ENCODE data around the gene ISOC2. TPM values are rescaled to one million over a fixed set of nuclear protein-coding genes. Genes with fewer than 3 reads are reported as not detected.
A peak's percentile ranks its signal among the peaks of the same experiment; 100 is the strongest.

ISOC2 gene
- total and polyA plus RNA-seq, 5 experiments from 2014 or later = 10.5 to 35.6 (median 30.5) TPM

DNA sequence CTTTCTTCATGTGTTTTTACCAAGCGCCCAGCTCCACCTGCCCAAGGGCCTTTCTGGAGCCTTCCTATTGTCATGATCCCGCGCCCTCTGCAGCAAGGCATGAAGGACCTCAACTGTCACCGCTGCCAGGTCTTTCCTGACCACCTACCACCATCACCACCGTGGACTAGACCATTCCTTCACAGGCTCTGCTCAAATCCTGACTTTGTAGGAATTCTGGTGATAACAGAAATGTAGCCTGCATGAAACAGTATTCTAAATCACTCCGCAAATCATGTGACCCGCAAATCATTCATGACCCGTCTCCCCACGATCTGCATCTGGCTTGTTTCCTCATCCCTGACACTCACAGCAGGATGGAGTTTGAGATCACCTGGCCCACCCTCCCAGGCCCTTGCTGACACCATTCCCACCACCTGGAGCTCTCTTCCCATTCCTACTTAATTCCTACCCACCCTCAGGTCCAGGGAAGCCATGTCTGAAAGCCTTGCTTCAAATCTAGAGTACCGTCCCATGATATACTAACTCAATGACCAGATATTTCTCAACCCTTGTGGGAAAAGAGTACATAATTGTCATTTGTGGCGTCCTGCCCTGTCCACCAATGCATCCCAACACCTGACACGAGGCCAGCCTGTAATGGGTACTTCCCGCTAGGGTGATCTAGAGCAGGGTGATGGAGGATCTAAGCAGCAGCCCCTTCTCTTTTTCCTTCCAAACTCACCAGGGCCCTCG lies 55.2 kb downstream of the ISOC2 start:
- DNase-seq (no peak), ATAC-seq (no peak)
- Mint-ChIP-seq H3K27ac (peak overlapping the region; percentile 56 to 100 (median 82)), H3K9me3 (peaks cover 0 to 12% (median 0%) of the 10 kb centered on the region in 9 donors), H3K4me1 (peaks cover 20 to 39% (median 30%) of the 10 kb centered on the region in 4 donors), H3K4me3 (peak overlapping the region; percentile 57 to 98 (median 77)), H3K27me3 (peaks cover 0 to 3% (median 0%) of the 10 kb centered on the region in 5 donors), H3K36me3 (peaks cover 7 to 40% (median 20%) of the 10 kb centered on the region in 3 donors)
- POLR2A ChIA-PET = interaction anchor here (0.6 to 10.0 kb wide), 6 partner anchors 13 to 289 kb away, joined by 3 to 181 read pairs (median 8); partner anchors contain the start of genes KMT5C, PPP1R12C, RPL28 and TMEM238

- POLR2A ChIA-PET = interaction anchor here (0.6 to 10.0 kb wide), 5 partner anchors 17 to 138 kb away, joined by 3 to 181 read pairs (median 6); partner anchors contain the start of genes KMT5C, RPL28 and TMEM238
- H3K36me3 Mint-ChIP-seq = peaks cover 7 to 45% (median 20%) of the 10 kb centered on the region in 3 donors
- H3K27me3 Mint-ChIP-seq = peaks cover 0 to 3% (median 0%) of the 10 kb centered on the region in 5 donors
- peaks cover 20 to 39% (median 30%) of the 10 kb centered on the region in 4 donors for H3K4me1 Mint-ChIP-seq
- H3K27ac Mint-ChIP-seq = peak overlapping the region in 8 of 10 donors; percentile 29 to 100 (median 58)
- peaks cover 0 to 12% (median 0%) of the 10 kb centered on the region in 9 donors for H3K9me3 Mint-ChIP-seq
- DNase-seq (no peak), ATAC-seq (no peak)
- peak overlapping the region in 9 of 10 donors; percentile 45 to 98 (median 77) for H3K4me3 Mint-ChIP-seq
These were observed 55.8 kb downstream of the ISOC2 start for GRCh38 chr19:55405638-55406037.

Other genes starting within 250 kb of the ISOC2 start
- 10 to 100 TPM; 17.7 to 20.9 TPM for gene TMEM86B, start 232.9 kb downstream of the ISOC2 start, total RNA-seq
- 1 to 10 TPM in 1 of 3 donors, under 1 TPM in 2; 0.17 to 2.3 (median 0.54) TPM for gene TMEM86B, start 232.9 kb downstream of the ISOC2 start, polyA plus RNA-seq
- 100 to 1,000 TPM; 167 to 168 TPM for gene PPP6R1, start 202.6 kb downstream of the ISOC2 start, total RNA-seq
- 100 to 1,000 TPM in 1 of 3 donors, 10 to 100 TPM in 2; 57.3 to 131 (median 60.9) TPM for gene PPP6R1, start 202.6 kb downstream of the ISOC2 start, polyA plus RNA-seq
- gene HSPBP1, start 181.5 kb downstream of the ISOC2 start, total RNA-seq = 10 to 100 TPM; 20.3 to 20.4 TPM
- gene HSPBP1, start 181.5 kb downstream of the ISOC2 start, polyA plus RNA-seq = 10 to 100 TPM; 38.6 to 44.8 (median 42.5) TPM
- 1 to 10 TPM; 1.9 to 2.9 TPM for gene BRSK1, start 177.6 kb downstream of the ISOC2 start, total RNA-seq
- under 1 TPM in 1 of 3 donors, not detected in 2; 0.24 TPM for gene BRSK1, start 177.6 kb downstream of the ISOC2 start, polyA plus RNA-seq
- not detected for gene TMEM150B, start 136.3 kb downstream of the ISOC2 start, total RNA-seq
- not detected for gene TMEM150B, start 136.3 kb downstream of the ISOC2 start, polyA plus RNA-seq
- 10 to 100 TPM; 19.2 to 21.8 TPM for gene KMT5C, start 121.8 kb downstream of the ISOC2 start, total RNA-seq
- gene KMT5C, start 121.8 kb downstream of the ISOC2 start, polyA plus RNA-seq = 1 to 10 TPM; 1.7 to 2.5 (median 2.1) TPM
- gene COX6B2, start 106.9 kb downstream of the ISOC2 start, total RNA-seq = not detected
- not detected for gene COX6B2, start 106.9 kb downstream of the ISOC2 start, polyA plus RNA-seq
- not detected for gene GARIN5B, start 98.4 kb downstream of the ISOC2 start, total RNA-seq
- not detected for gene GARIN5B, start 98.4 kb downstream of the ISOC2 start, polyA plus RNA-seq
- gene IL11, start 91.2 kb downstream of the ISOC2 start, total RNA-seq = under 1 TPM in 1 of 2 experiments, not detected in 1; 0.21 TPM
- not detected for gene IL11, start 91.2 kb downstream of the ISOC2 start, polyA plus RNA-seq
- gene TMEM190, start 84.8 kb downstream of the ISOC2 start, total RNA-seq = not detected
- gene TMEM190, start 84.8 kb downstream of the ISOC2 start, polyA plus RNA-seq = not detected
- 10 to 100 TPM in 1 of 2 experiments, 1 to 10 TPM in 1; 10.0 to 10.2 TPM for gene TMEM238, start 77.3 kb downstream of the ISOC2 start, total RNA-seq
- 1 to 10 TPM; 1.1 to 1.5 (median 1.3) TPM for gene TMEM238, start 77.3 kb downstream of the ISOC2 start, polyA plus RNA-seq
- gene RPL28, start 75.7 kb downstream of the ISOC2 start, total RNA-seq = 1,000 to 10,000 TPM; 2,967 to 2,995 TPM
- gene RPL28, start 75.7 kb downstream of the ISOC2 start, polyA plus RNA-seq = 1,000 to 10,000 TPM in 1 of 3 donors, 100 to 1,000 TPM in 2; 559 to 1,017 (median 787) TPM
- 10 to 100 TPM; 18.1 to 20.2 TPM for gene UBE2S, start 53.9 kb downstream of the ISOC2 start, total RNA-seq
- 10 to 100 TPM; 18.6 to 25.8 (median 24.5) TPM for gene UBE2S, start 53.9 kb downstream of the ISOC2 start, polyA plus RNA-seq
- not detected for gene SHISA7, start 18.3 kb downstream of the ISOC2 start, total RNA-seq
- gene SHISA7, start 18.3 kb downstream of the ISOC2 start, polyA plus RNA-seq = not detected
- not detected for gene C19orf85, start 3.1 kb upstream of the ISOC2 start, total RNA-seq
- not detected for gene C19orf85, start 3.1 kb upstream of the ISOC2 start, polyA plus RNA-seq
- 10 to 100 TPM; 13.2 to 15.6 TPM for gene ZNF628, start 15.0 kb upstream of the ISOC2 start, total RNA-seq
- gene ZNF628, start 15.0 kb upstream of the ISOC2 start, polyA plus RNA-seq = under 1 TPM; 0.26 to 0.42 (median 0.32) TPM
- 10 to 100 TPM in 1 of 2 experiments, 1 to 10 TPM in 1; 8.0 to 10.4 TPM for gene NAT14, start 23.5 kb upstream of the ISOC2 start, total RNA-seq
- gene NAT14, start 23.5 kb upstream of the ISOC2 start, polyA plus RNA-seq = 1 to 10 TPM; 4.1 to 8.8 (median 7.7) TPM
- gene SSC5D, start 26.8 kb upstream of the ISOC2 start, total RNA-seq = 1 to 10 TPM; 1.3 to 1.4 TPM
- gene SSC5D, start 26.8 kb upstream of the ISOC2 start, polyA plus RNA-seq = under 1 TPM in 2 of 3 donors, not detected in 1; 0.02 to 0.11 TPM
- not detected for gene SBK2, start 75.5 kb upstream of the ISOC2 start, total RNA-seq
- not detected for gene SBK2, start 75.5 kb upstream of the ISOC2 start, polyA plus RNA-seq
- gene SBK3, start 83.9 kb upstream of the ISOC2 start, total RNA-seq = not detected
- gene SBK3, start 83.9 kb upstream of the ISOC2 start, polyA plus RNA-seq = not detected
- gene ZNF579, start 119.2 kb upstream of the ISOC2 start, total RNA-seq = 10 to 100 TPM in 1 of 2 experiments, 1 to 10 TPM in 1; 9.8 to 10.2 TPM
- gene ZNF579, start 119.2 kb upstream of the ISOC2 start, polyA plus RNA-seq = under 1 TPM; 0.16 to 0.39 (median 0.20) TPM
- 10 to 100 TPM; 19.0 to 22.0 TPM for gene FIZ1, start 137.9 kb upstream of the ISOC2 start, total RNA-seq
- 1 to 10 TPM; 2.8 to 5.4 (median 3.4) TPM for gene FIZ1, start 137.9 kb upstream of the ISOC2 start, polyA plus RNA-seq
- gene ZNF524, start 138.6 kb upstream of the ISOC2 start, total RNA-seq = 10 to 100 TPM; 19.1 to 20.7 TPM
- 10 to 100 TPM; 21.5 to 31.6 (median 23.6) TPM for gene ZNF524, start 138.6 kb upstream of the ISOC2 start, polyA plus RNA-seq
- 10 to 100 TPM; 21.6 to 24.4 TPM for gene ZNF865, start 144.0 kb upstream of the ISOC2 start, total RNA-seq
- gene ZNF865, start 144.0 kb upstream of the ISOC2 start, polyA plus RNA-seq = under 1 TPM in 2 of 3 donors, not detected in 1; 0.22 to 0.33 TPM
- gene ZNF784, start 162.9 kb upstream of the ISOC2 start, total RNA-seq = 1 to 10 TPM; 8.1 to 9.2 TPM
- gene ZNF784, start 162.9 kb upstream of the ISOC2 start, polyA plus RNA-seq = 1 to 10 TPM in 2 of 3 donors, under 1 TPM in 1; 0.64 to 1.4 (median 1.1) TPM
- 100 to 1,000 TPM; 110 to 111 TPM for gene ZNF580, start 179.4 kb upstream of the ISOC2 start, total RNA-seq
- gene ZNF580, start 179.4 kb upstream of the ISOC2 start, polyA plus RNA-seq = 10 to 100 TPM; 15.3 to 21.7 (median 20.3) TPM
- 10 to 100 TPM; 33.8 to 36.3 TPM for gene ZNF581, start 182.0 kb upstream of the ISOC2 start, total RNA-seq
- 10 to 100 TPM; 21.2 to 35.9 (median 34.9) TPM for gene ZNF581, start 182.0 kb upstream of the ISOC2 start, polyA plus RNA-seq
- gene CCDC106, start 186.6 kb upstream of the ISOC2 start, total RNA-seq = 1 to 10 TPM; 5.3 to 8.3 TPM
- 1 to 10 TPM; 2.6 to 4.4 (median 4.3) TPM for gene CCDC106, start 186.6 kb upstream of the ISOC2 start, polyA plus RNA-seq
- gene U2AF2, start 193.4 kb upstream of the ISOC2 start, total RNA-seq = 100 to 1,000 TPM; 284 to 289 TPM
- gene U2AF2, start 193.4 kb upstream of the ISOC2 start, polyA plus RNA-seq = 10 to 100 TPM in 1 of 3 donors, 1 to 10 TPM in 2; 6.6 to 10.6 (median 8.1) TPM
- gene EPN1, start 213.6 kb upstream of the ISOC2 start, total RNA-seq = 10 to 100 TPM; 49.5 to 52.2 TPM
- 10 to 100 TPM in 1 of 3 donors, 1 to 10 TPM in 2; 5.5 to 15.8 (median 7.5) TPM for gene EPN1, start 213.6 kb upstream of the ISOC2 start, polyA plus RNA-seq

All from naive thymus-derived CD8-positive, alpha-beta T cell (primary cell).